Osteoblast (primary cell): ENCODE results near the gene RAB31. TPM values are rescaled to one million over a fixed set of nuclear protein-coding genes. Genes with fewer than 3 reads are reported as not detected.

Source experiments
- DNase-seq: peaks from one replicate; pipeline ENCODE4 v3.0.0; 2011; ENCODE audit warnings: low spot score, mixed read lengths; ENCODE audit not compliant: insufficient read length; ENCODE audit errors: missing footprints
- H2AFZ ChIP-seq: 2 replicates; pipeline ENCODE4 v1.6.0; 2011; ENCODE audit warnings: mild to moderate bottlenecking, low read length
- H3K27ac ChIP-seq: 2 replicates; pipeline ENCODE4 v1.5.1; 2011; ENCODE audit warnings: mild to moderate bottlenecking, low read depth, low read length, moderate library complexity
- H3K27me3 ChIP-seq: 2 replicates; pipeline ENCODE4 v1.6.0; 2012; ENCODE audit warnings: mild to moderate bottlenecking, control low read depth, inconsistent platforms, low read length, moderate library complexity; ENCODE audit not compliant: insufficient read depth
- H3K36me3 ChIP-seq: 2 replicates; pipeline ENCODE4 v1.5.1; 2011; ENCODE audit warnings: mild to moderate bottlenecking, low read length, control low read depth, moderate library complexity; ENCODE audit not compliant: insufficient read depth
- H3K4me1 ChIP-seq: 2 replicates; pipeline ENCODE4 v1.5.1; 2011; ENCODE audit warnings: mild to moderate bottlenecking, low read length, control low read depth, moderate library complexity; ENCODE audit not compliant: insufficient read depth
- H3K4me2 ChIP-seq: 2 replicates; pipeline ENCODE4 v1.6.0; 2011; ENCODE audit warnings: mild to moderate bottlenecking, low read length; ENCODE audit not compliant: insufficient read depth
- H3K4me3 ChIP-seq: fragments of 200-600 bp; sonication (generic); 3 replicates; pipeline ENCODE4 v1.5.1; 2012; ENCODE audit warnings: mild to moderate bottlenecking, low read length, inconsistent platforms; ENCODE audit not compliant: insufficient read depth
- H3K79me2 ChIP-seq: 2 replicates; pipeline ENCODE4 v1.6.0; 2012; ENCODE audit warnings: mild to moderate bottlenecking, low read length, control low read depth, inconsistent platforms; ENCODE audit not compliant: insufficient read depth
- H3K9me3 ChIP-seq: 2 replicates; pipeline ENCODE4 v1.5.1; 2011; ENCODE audit warnings: low read depth, low read length, control low read depth
- H4K20me1 ChIP-seq: 2 replicates; pipeline ENCODE4 v1.6.0; 2012; ENCODE audit warnings: mild to moderate bottlenecking, low read length, control low read depth; ENCODE audit not compliant: insufficient read depth
- total RNA-seq: library from RNA; depleted of rRNA; stranded (reverse); fragments of >200 nt; gene quantifications from 2 replicates; pipeline ENCODE4 v1.2.3, GENCODE V29; 2012
- TF ChIP-seq, protein P1 (sequence below): IDR thresholded peaks from 2 replicates; pipeline ENCODE4 v1.5.1; 2011; ENCODE audit warnings: mild to moderate bottlenecking, low read depth, low read length, moderate library complexity; ENCODE audit errors: extremely low read depth

Gene RAB31
- total RNA-seq, 1 donor, result 120 TPM

DNA sequence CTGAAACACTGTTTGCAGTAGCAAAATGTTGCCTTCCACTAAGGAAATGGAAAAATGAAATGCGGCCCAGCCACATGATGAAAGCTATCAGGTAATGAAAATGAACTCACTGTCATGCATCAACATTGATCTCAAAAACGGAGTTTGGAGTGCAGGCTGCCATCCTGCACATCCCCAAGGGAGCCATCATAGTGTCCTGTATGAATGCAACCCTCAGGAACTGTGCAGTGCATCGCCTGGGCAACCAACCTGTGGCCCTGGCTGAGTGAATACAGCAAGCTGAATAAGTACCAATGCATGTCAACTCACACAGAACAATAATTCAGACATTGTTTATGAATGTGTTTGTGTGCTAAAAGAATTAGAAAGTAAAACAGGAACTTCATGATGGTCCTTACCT is 154.6 kb downstream of the RAB31 start:
- no peak overlapping the region for H3K4me3 ChIP-seq
- H3K27me3 ChIP-seq, result no peaks in the 10 kb centered on the region
- peaks cover 11% of the 10 kb centered on the region for H3K36me3 ChIP-seq
- H3K9me3 ChIP-seq, result peaks cover 4% of the 10 kb centered on the region
- DNase-seq, result no peak
- no peak overlapping the region for H3K4me2 ChIP-seq
- no peaks in the 10 kb centered on the region for H3K4me1 ChIP-seq
- no peak overlapping the region for H2AFZ ChIP-seq
- TF ChIP-seq, protein P1, sequence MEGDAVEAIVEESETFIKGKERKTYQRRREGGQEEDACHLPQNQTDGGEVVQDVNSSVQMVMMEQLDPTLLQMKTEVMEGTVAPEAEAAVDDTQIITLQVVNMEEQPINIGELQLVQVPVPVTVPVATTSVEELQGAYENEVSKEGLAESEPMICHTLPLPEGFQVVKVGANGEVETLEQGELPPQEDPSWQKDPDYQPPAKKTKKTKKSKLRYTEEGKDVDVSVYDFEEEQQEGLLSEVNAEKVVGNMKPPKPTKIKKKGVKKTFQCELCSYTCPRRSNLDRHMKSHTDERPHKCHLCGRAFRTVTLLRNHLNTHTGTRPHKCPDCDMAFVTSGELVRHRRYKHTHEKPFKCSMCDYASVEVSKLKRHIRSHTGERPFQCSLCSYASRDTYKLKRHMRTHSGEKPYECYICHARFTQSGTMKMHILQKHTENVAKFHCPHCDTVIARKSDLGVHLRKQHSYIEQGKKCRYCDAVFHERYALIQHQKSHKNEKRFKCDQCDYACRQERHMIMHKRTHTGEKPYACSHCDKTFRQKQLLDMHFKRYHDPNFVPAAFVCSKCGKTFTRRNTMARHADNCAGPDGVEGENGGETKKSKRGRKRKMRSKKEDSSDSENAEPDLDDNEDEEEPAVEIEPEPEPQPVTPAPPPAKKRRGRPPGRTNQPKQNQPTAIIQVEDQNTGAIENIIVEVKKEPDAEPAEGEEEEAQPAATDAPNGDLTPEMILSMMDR, result no peak
- H3K27ac ChIP-seq, result no peak overlapping the region
- no peaks in the 10 kb centered on the region for H4K20me1 ChIP-seq
- no peaks in the 10 kb centered on the region for H3K79me2 ChIP-seq

DNA sequence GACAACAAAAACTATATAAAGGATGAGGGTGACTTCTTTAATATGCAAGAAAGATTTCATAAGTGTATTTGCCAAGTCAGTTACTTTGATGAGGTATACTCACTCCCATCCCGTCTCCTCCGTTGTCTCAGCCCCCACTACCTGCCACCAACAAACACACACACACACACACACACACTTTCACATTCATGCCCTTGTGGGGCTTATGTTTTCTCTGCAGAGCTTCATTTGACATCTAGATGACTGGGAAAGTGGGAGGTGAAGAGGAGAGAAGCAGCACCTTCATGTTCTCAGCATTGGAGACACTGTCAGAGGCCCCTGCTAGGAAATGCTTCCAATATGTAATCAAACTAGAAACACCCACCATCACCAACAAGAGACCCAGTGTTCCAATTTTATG is 155.2 kb downstream of the RAB31 start:
- Histone ChIP-seq H3K9me3 (peaks cover 4% of the 10 kb centered on the region), H2AFZ (no peak overlapping the region), H3K4me3 (no peak overlapping the region), H3K4me1 (no peaks in the 10 kb centered on the region), H3K79me2 (no peaks in the 10 kb centered on the region), H3K36me3 (peaks cover 11% of the 10 kb centered on the region), H3K27me3 (no peaks in the 10 kb centered on the region), H4K20me1 (no peaks in the 10 kb centered on the region), H3K4me2 (no peak overlapping the region), H3K27ac (no peak overlapping the region)
- no peak for DNase-seq
- TF ChIP-seq, protein P1, result no peak

DNA sequence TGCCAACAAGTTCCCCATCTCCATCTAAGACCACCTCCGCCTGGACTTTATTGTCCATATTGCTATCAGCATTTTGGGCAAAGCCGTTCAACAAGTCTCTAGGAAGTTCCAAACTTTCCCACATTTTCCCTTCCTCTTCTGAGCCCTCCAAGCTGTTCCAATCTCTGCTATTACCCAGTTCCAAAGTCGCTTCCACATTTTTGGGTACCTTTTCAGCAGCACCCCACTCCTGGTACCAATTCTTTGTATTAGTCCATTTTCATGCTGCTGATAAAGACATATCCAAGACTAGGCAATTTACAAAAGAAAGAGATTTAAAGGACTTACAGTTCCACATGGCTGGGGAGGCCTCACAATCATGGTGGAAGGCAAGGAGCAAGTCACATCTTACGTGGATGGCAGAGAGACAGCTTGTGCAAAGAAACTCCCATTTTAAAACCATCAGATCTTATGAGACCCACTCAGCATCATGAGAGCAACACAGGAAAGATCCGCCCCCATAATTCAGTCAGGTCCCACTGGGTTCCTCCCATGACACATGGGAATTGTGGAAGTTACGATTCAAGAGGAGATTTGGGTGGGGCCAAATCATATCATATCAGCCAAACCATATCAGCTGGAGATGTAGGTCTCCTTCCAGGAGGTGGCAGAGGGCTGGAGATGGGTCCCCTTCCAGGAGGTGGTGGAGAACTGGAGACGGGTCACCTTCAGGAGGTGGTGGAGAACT is 157.8 kb downstream of the RAB31 start:
- Histone ChIP-seq H3K36me3 (peaks cover 10% of the 10 kb centered on the region), H3K9me3 (peaks cover 4% of the 10 kb centered on the region)

DNA sequence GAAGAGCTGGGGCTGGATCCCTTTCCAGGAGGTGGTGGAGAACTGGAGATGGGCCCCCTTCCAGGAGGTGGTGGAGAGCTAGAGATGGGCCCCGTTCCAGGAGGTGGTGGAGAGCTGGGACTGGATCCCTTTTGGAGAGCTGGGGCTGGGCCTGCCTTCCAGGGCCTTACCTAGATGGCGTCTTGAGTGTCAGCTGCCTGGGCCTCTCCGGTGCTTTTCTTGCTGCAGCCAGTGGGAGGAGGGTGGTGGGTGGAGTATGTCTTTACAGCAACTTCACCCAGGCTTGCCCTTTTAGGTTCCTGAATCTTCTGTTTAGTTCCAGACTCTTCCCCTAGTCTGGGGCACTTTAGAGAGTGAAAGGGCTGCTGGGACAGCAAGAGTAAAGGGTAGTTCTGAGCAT is 158.5 kb downstream of the RAB31 start:
- Histone ChIP-seq H4K20me1 (no peaks in the 10 kb centered on the region), H3K79me2 (no peaks in the 10 kb centered on the region), H3K27ac (no peak overlapping the region), H3K4me1 (peaks cover 22% of the 10 kb centered on the region), H3K4me2 (no peak overlapping the region), H3K9me3 (peaks cover 4% of the 10 kb centered on the region), H3K36me3 (peaks cover 3% of the 10 kb centered on the region), H3K4me3 (no peak overlapping the region), H3K27me3 (no peaks in the 10 kb centered on the region), H2AFZ (no peak overlapping the region)
- DNase-seq, result no peak
- TF ChIP-seq, protein P1, result no peak

More for the DNA sequence above, 157.8 kb downstream of the RAB31 start:
- Histone ChIP-seq H3K4me1 (peaks cover 22% of the 10 kb centered on the region), H3K4me2 (no peak overlapping the region), H2AFZ (no peak overlapping the region), H3K27me3 (no peaks in the 10 kb centered on the region), H4K20me1 (no peaks in the 10 kb centered on the region), H3K27ac (no peak overlapping the region), H3K4me3 (no peak overlapping the region), H3K79me2 (no peaks in the 10 kb centered on the region)
- TF ChIP-seq, protein P1, result no peak
- DNase-seq, result no peak
